DND-41 (cell line): ENCODE measurements around the gene GRB7.

Experiments used
- CTCF ChIP-seq: IDR thresholded peaks from 2 replicates; pipeline ENCODE4 v1.5.1; 2012; ENCODE audit warnings: borderline replicate concordance, low read length, moderate library complexity, mild to moderate bottlenecking; ENCODE audit not compliant: poor library complexity, severe bottlenecking; ENCODE audit errors: extremely low read depth
- EZH2 ChIP-seq: IDR thresholded peaks from 3 replicates; pipeline ENCODE4 v1.6.1; 2012; ENCODE audit warnings: borderline replicate concordance, low read depth, mild to moderate bottlenecking, moderate library complexity, low read length, inconsistent platforms; ENCODE audit not compliant: severe bottlenecking

DNA sequence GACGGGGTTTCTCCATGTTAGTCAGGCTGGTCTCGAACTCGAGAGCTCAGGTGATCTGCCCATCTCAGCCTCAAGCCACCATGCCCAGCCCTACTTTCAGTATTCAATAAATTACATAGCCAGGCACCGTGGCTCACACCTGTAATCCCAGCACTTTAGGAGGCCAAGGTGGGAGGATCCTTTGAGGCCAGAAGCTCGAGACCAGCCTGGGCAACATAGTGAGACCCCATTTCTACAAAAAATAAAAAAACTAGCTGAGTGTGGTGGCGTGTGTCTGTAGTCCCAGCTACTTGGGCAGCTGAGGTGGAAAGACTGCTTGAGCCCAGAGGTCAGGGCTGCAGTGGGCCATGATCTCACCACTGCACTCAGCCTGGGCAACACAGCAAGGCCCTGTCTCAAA lies 15.6 kb upstream of the GRB7 start:
- TF ChIP-seq EZH2 (no peak), CTCF (no peak)
